Lower leg skin (tissue), 3 donors: ENCODE results near the gene AFG3L2.

ENCODE experiments used
- POLR2A ChIP-seq, 2 donors: fragments of 450-650 bp; IDR thresholded peaks; one replicate each; pipeline ENCODE4 v1.6.1; 2016 to 2017; ENCODE audit warnings: antibody characterized with exemption in 2 of 2, mild to moderate bottlenecking in 1 of 2, moderate library complexity in 1 of 2
- TF ChIP-seq, protein P1 (sequence below), 3 donors: fragments of 450-650 bp; IDR thresholded peaks; one replicate each; pipeline ENCODE4 v1.5.1; 2016; ENCODE audit warnings: antibody characterized with exemption in 3 of 3, mild to moderate bottlenecking in 3 of 3, moderate library complexity in 2 of 3

DNA sequence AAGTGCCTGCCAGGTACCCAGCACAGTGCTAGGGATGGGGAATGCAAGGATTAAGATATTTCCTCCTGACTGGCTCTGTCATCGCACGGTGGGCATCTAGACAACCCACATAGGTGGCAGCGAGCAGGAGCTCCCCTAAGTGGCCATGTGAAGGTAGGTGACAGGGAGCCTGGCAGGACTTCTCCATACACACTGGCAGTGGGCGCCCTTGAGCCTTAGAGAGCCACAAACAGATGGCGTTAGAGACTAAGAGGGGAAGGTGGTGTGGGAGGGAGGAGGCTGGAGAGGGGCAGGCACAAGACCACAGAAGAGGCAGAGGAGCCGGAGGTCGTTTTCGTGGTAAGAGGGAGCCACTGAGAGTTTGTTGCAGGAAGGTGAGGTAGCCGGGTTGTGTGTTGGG lies 45.9 kb upstream of the AFG3L2 start:
- TF ChIP-seq, protein P1, sequence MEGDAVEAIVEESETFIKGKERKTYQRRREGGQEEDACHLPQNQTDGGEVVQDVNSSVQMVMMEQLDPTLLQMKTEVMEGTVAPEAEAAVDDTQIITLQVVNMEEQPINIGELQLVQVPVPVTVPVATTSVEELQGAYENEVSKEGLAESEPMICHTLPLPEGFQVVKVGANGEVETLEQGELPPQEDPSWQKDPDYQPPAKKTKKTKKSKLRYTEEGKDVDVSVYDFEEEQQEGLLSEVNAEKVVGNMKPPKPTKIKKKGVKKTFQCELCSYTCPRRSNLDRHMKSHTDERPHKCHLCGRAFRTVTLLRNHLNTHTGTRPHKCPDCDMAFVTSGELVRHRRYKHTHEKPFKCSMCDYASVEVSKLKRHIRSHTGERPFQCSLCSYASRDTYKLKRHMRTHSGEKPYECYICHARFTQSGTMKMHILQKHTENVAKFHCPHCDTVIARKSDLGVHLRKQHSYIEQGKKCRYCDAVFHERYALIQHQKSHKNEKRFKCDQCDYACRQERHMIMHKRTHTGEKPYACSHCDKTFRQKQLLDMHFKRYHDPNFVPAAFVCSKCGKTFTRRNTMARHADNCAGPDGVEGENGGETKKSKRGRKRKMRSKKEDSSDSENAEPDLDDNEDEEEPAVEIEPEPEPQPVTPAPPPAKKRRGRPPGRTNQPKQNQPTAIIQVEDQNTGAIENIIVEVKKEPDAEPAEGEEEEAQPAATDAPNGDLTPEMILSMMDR (IDR thresholded peaks at IDR 0.05): no peak
- TF ChIP-seq POLR2A (IDR thresholded peaks at IDR 0.05): no peak
